HG03521 (cell line): ENCODE data around the gene BSN.

Source experiments
- ATAC-seq: cut with Tn5 transposase; IDR thresholded peaks from one replicate; pipeline ENCODE4 v1.9.1; 2021; ENCODE audit warnings: mild to moderate bottlenecking, moderate library complexity; ENCODE audit not compliant: unreplicated experiment

BSN gene

GRCh38 chr3:49711489-49711888, 157.2 kb downstream of the BSN start:
- no peak for ATAC-seq

DNA sequence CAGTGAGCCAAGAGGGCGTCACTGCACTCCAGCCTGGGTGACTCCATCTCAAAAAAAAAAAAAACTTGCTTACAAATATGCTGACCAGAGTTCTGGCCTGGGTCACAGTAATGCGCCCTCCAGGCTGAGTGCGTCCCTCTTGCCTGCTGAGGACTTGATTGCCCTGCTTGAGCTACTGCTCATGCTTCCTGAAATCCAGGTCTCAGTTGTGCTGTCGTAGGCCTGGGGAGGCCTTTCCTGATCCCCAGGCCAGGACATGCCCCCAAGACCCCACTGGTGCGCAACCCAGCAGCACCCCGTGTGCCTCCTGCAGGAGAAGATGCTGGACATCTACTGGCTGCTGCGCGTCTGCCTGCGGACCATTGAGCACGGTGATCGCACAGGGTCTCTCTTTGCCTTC, 157.9 kb downstream of the BSN start:
- no peak for ATAC-seq

DNA sequence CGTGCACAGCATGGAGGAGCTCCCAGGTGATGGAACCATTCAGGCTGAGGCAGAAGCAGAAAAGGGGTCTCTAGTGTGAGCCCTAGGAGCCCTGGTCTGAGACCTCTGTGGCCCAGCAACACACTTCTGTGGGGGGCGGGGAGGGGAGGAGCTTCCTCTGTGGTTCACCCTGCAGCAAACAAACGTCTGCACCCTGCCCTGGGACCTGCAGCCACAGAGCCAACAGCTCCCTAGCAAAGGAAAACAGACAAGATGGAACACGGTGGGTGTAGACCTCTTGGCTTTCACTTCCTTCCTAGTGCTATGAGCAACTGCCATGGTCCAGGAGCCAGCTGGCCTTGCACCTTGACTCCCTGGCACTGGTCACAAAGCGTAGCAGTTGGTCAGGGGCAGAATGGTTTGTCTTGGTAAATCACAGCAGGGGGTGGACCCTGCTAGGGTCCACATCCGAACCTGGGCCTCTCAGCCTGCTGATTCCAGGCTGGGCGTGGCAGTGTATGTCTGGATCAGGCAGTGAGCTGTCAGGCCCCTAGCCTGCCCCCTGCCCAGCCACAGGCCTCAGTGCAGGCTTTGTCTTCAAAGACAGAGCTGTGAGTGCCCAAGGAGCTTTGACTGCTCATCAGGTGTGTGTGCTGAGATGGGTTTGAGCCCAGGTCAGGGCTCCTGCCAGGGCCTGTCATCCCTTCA, 158.5 kb downstream of the BSN start:
- no peak for ATAC-seq

DNA sequence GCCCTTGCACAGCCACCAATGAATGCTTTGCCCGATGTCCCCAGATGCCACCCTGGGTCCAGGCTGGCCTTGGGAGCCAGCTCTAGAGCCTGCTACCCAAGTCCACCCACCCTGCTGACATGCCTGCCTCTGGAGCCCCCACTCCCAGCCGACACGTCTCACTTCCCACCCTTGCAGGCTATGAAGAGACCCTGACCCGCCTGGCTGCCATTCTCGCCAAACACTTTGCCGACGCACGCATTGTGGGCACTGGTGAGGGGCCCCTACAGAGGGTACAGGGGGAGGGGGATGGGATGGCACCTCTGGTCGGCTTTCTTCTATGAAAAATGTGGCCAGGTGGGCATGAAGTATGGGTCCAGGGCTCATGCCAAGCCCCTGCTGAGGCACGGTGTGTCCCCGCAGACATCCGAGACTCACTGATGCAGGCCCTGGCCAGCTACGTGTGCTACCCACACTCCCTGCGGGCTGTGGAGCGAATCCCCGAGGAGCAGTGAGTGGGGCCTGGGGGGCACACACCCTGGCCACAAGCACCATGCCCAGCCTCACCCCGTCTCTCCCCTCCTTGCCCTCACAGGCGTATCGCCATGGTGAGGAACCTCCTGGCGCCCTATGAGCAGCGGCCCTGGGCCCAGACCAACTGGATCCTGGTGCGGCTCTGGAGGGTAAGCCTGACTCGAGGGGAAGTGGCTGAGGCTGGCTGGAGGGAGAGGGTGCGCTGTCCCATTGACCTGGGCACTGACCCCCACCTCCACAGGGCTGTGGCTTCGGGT, 159.2 kb downstream of the BSN start:
- ATAC-seq: no peak

DNA sequence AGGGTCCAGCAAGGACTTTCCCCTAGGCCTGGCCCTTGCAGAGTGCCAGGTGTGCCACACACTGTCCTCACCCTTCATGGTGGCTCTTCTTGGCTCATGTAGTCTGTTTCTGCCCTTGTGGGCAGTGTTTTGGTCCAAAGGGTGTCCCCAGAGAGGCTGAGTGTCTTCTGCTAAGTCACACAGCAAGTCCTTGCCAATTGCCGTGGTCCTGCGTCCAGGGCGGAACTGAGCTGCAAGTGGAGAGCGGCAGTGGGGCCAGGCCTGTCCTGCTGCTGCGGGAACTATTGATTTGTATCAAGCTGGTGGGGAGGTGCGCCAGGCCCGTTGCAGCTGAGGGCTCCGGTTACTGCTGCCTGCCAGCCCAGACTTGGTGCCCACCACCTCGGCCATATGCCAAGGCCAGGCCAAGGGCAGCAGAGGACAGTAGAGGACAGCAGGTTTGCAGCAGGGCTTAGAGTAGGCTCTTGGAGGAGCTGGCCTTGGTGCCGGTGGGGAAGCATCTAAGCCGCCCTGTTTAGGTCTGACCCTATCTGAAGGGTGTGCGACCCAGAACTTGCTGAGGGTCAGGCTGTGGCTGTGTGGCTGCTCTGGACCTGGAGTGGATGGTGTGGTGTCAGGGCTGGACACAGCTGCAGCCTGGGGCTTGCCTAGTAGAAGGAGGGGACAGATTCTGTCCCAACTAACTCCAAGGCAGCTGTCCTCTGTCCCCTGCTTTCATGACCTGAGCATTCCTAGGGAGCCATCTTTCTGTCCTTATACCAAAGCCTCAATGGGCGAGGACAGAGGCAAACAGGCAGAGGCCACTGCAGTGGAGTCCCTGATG, 160.7 kb downstream of the BSN start:
- ATAC-seq: no peak

- no peak for ATAC-seq
Measured at GRCh38 chr3:49715611-49716121, 161.4 kb downstream of the BSN start.

DNA sequence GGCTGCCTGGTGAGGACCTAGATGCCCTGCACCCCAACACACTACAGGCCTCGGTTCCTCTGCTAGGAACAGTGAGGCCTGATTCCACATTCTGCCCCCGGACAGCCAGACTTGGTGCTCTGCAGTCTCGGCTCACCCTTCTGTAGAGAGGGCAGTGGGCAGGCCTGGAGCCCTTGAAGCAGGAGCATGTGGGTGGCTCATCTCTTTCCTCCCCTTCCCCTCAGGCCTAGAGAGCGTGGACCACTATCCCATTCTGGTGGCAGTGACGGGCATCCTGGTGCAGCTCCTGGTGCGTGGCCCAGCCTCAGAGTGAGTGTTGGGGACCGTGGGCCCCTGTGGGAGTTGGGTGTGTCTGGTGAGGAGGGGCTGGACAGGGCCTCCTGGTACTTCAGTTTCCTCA, 161.9 kb downstream of the BSN start:
- no peak for ATAC-seq

- no peak for ATAC-seq
Measured at GRCh38 chr3:49716691-49717210, 162.5 kb downstream of the BSN start.

DNA sequence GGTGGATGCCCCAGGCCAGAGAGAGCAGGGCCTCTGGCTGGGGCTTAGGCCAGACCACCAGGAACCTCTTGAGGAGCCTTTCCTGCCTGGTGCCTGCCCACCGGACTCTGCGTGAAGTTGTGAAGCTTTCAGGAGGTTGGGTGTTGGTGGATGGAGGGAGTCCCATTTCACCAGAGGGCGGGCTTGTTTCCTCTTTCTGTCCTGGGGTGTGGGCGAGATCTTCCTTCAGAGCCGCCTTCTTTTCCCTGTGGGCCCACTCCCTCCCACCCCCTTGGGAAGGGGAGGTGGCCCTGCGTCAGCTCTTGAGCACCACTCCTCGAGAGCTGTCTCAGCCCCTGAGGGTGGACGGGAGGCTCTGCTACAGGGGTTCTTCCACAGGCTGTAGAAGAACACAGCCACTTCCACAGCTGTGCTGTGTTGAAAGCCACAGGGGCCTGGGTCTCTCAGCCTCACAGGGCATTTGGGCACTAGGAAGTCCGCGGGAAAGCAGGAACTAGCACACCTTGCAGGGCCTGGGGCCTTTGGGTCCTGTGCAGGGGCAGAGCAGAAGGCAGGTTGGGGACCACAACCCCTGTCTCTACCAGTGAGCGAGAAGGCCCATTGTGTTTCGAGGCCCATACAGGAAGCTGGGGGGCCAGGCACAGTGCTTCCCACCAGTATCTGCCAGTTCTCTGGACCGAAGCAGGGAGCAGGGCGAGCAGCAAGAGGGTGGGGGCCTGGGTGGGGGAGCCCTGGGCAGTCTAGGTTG, 163.1 kb downstream of the BSN start:
- ATAC-seq: no peak

- no peak for ATAC-seq
Measured at GRCh38 chr3:49717959-49718857, 163.9 kb downstream of the BSN start.

DNA sequence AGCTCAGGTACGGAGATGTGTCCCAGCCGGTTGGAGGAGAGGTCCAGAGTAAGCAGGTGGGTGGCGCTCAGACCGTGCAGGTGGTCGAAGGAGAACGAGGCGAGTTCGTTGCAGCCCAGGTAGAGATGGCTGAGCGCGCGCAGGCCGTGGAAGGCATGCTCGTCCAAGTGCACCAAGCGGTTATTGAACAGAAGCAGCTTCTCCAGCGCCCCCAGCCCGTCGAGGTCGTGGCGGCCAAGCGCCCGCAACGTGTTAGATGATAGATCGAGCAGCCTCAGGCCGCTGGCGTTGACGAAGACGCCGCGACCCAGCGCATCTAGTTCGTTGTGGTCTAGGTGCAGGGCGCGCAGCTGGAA, 164.6 kb downstream of the BSN start:
- no peak for ATAC-seq

- peak; percentile 38 for ATAC-seq
Measured at GRCh38 chr3:49719214-49719884, 165.1 kb downstream of the BSN start, which contains the start of gene AMIGO3. AMIGO3 (minus strand) TSS chr3:49719684; CDS start chr3:49719465, 219 bp downstream.
